Nephron (organoid): ENCODE results near the gene PDX1.

Experiments
- H3K27ac Mint-ChIP-seq, 3 experiments: 2 replicates each; pipeline ENCODE4 v1.8.0; 2020; ENCODE audit warnings: mixed read lengths in 3 of 3, mild to moderate bottlenecking in 2 of 3, moderate library complexity in 1 of 3
- H3K27me3 Mint-ChIP-seq: 2 replicates; pipeline ENCODE4 v1.8.0; 2021; ENCODE audit warnings: low read depth, mild to moderate bottlenecking, moderate library complexity, mixed read lengths
- H3K36me3 Mint-ChIP-seq: 2 replicates; pipeline ENCODE4 v1.8.0; 2020; ENCODE audit warnings: low read depth, mixed read lengths
- H3K4me1 Mint-ChIP-seq: 2 replicates; pipeline ENCODE4 v1.8.0; 2020; ENCODE audit warnings: mixed read lengths
- H3K4me3 Mint-ChIP-seq, 3 experiments: 2 replicates each; pipeline ENCODE4 v1.8.0; 2020; ENCODE audit warnings: mild to moderate bottlenecking in 3 of 3, mixed read lengths in 3 of 3, moderate library complexity in 2 of 3
- H3K9me3 Mint-ChIP-seq: 2 replicates; pipeline ENCODE4 v1.8.0; 2020; ENCODE audit warnings: mixed read lengths
- CTCF ChIP-seq, 3 experiments: fragments of 200-600 bp; sonication (generic); IDR thresholded peaks; one replicate each; pipeline ENCODE4 v1.5.0; 2021; ENCODE audit warnings: antibody characterized with exemption in 3 of 3; ENCODE audit not compliant: unreplicated experiment in 3 of 3

PDX1 gene

GRCh38 chr13:27964741-27965323 is 45.0 kb downstream of the PDX1 start:
- Mint-ChIP-seq H3K27ac (no peak overlapping the region), H3K36me3 (no peaks in the 10 kb centered on the region), H3K4me3 (peak overlapping the region in 1 of 3 experiments; percentile 30), H3K9me3 (no peaks in the 10 kb centered on the region), H3K4me1 (peaks cover 19% of the 10 kb centered on the region), H3K27me3 (peaks cover 100% of the 10 kb centered on the region)
- no peak for TF ChIP-seq CTCF (IDR thresholded peaks at IDR 0.05; ENCODE audit: unreplicated experiment in 3 of 3)

GRCh38 chr13:27965343-27965739 is 45.5 kb downstream of the PDX1 start:
- H3K36me3 Mint-ChIP-seq = no peaks in the 10 kb centered on the region
- TF ChIP-seq CTCF (IDR thresholded peaks at IDR 0.05; ENCODE audit: unreplicated experiment in 3 of 3) = no peak
- peaks cover 100% of the 10 kb centered on the region for H3K27me3 Mint-ChIP-seq
- peak overlapping the region in 2 of 3 experiments; percentile 63 to 65 for H3K4me3 Mint-ChIP-seq
- H3K4me1 Mint-ChIP-seq = peaks cover 20% of the 10 kb centered on the region
- H3K27ac Mint-ChIP-seq = no peak overlapping the region
- no peaks in the 10 kb centered on the region for H3K9me3 Mint-ChIP-seq

GRCh38 chr13:27965740-27966640 is 46.2 kb downstream of the PDX1 start:
- Mint-ChIP-seq H3K27me3 (peaks cover 100% of the 10 kb centered on the region), H3K4me1 (peaks cover 20% of the 10 kb centered on the region), H3K36me3 (no peaks in the 10 kb centered on the region), H3K4me3 (peak overlapping the region; percentile 22 to 65 (median 63)), H3K9me3 (no peaks in the 10 kb centered on the region), H3K27ac (no peak overlapping the region)
- TF ChIP-seq CTCF (IDR thresholded peaks at IDR 0.05; ENCODE audit: unreplicated experiment in 3 of 3) = no peak

GRCh38 chr13:27966641-27967202 is 46.9 kb downstream of the PDX1 start:
- H3K4me1 Mint-ChIP-seq = peaks cover 20% of the 10 kb centered on the region
- peaks cover 100% of the 10 kb centered on the region for H3K27me3 Mint-ChIP-seq
- peak overlapping the region in 2 of 3 experiments; percentile 76 to 78 for H3K4me3 Mint-ChIP-seq
- H3K27ac Mint-ChIP-seq = no peak overlapping the region
- no peak for TF ChIP-seq CTCF (IDR thresholded peaks at IDR 0.05; ENCODE audit: unreplicated experiment in 3 of 3)
- no peaks in the 10 kb centered on the region for H3K36me3 Mint-ChIP-seq
- no peaks in the 10 kb centered on the region for H3K9me3 Mint-ChIP-seq

GRCh38 chr13:27967203-27967735 is 47.5 kb downstream of the PDX1 start:
- Mint-ChIP-seq H3K36me3 (no peaks in the 10 kb centered on the region), H3K27ac (no peak overlapping the region), H3K27me3 (peaks cover 100% of the 10 kb centered on the region), H3K4me3 (peak overlapping the region; percentile 70 to 78 (median 76)), H3K9me3 (no peaks in the 10 kb centered on the region), H3K4me1 (peaks cover 20% of the 10 kb centered on the region)
- TF ChIP-seq CTCF (IDR thresholded peaks at IDR 0.05; ENCODE audit: unreplicated experiment in 3 of 3) = no peak
